HCT116 (cell line): ENCODE data around the gene DUSP3. TPM values are rescaled to one million over a fixed set of nuclear protein-coding genes. Genes with fewer than 3 reads are reported as not detected.

Source experiments
- ATAC-seq: fragments of 200-7000 bp; cut with Tn5 transposase; 2 replicates; pipeline ENCODE4 v1.9.1; 2020; ENCODE audit warnings: mild to moderate bottlenecking, moderate library complexity
- BruUV-seq: library from RNA; stranded (reverse); fragments of 400-500 nt; replicated peaks from 2 replicates; lab custom pipeline; 2021; lab: Mats Ljungman, UMichigan
- CTCF ChIA-PET: fragments of 300-600 bp; sonication (Branson Sonifier 250); formaldehyde crosslinking; loops from one replicate; lab custom pipeline; 2021; ENCODE audit warnings: antibody characterized with exemption; lab: Charles Lee
- POLR2A ChIA-PET: fragments of 300-600, 350-600 bp; sonication (Branson Sonifier 250); formaldehyde crosslinking; loops from one replicate; lab custom pipeline; 2021; ENCODE audit warnings: antibody characterized with exemption; lab: Charles Lee
- RAD21 ChIA-PET, 2 experiments: fragments of 300-600 bp; sonication (Branson Sonifier 250); formaldehyde crosslinking; loops; one replicate each; lab custom pipeline; 2023; ENCODE audit warnings: low total read pairs in 2 of 2; ENCODE audit not compliant: uncharacterized antibody in 2 of 2, unreplicated experiment in 2 of 2, low non-redundant PET in 1 of 2; lab: Charles Lee
- DNase-seq: peaks from one replicate; pipeline ENCODE4 v3.0.0-alpha.2; 2010; ENCODE audit warnings: low read depth, low spot score
- H2AFZ ChIP-seq: fragments of 200-600 bp; shearing (Covaris generic), sonication (generic); 2 replicates; pipeline ENCODE4 v1.6.1; 2017; ENCODE audit warnings: low read depth, mixed run types, mixed read lengths, antibody characterized with exemption, low read length; ENCODE audit not compliant: poor library complexity, severe bottlenecking
- H3K27ac ChIP-seq: 2 replicates; pipeline ENCODE4 v1.5.1; 2012; ENCODE audit warnings: low read depth, low read length
- H3K27me3 ChIP-seq: fragments of 200-600 bp; sonication (generic); 2 replicates; pipeline ENCODE4 v1.6.1; 2016; ENCODE audit warnings: mixed run types, low read length, mixed read lengths; ENCODE audit not compliant: insufficient read depth
- H3K36me3 ChIP-seq, 2 experiments: fragments of 200-500 bp in 1 of 2; fragments of 200-600 bp in 1 of 2; sonication (Bioruptor generic) in 1 of 2; sonication (generic) in 1 of 2; 2 replicates each; pipeline versions ENCODE4 v1.5.1 to v1.6.1; 2014 to 2016; ENCODE audit warnings: low read length in 2 of 2, inconsistent platforms in 1 of 2, mixed read lengths in 1 of 2, mixed run types in 1 of 2; ENCODE audit not compliant: insufficient read depth in 2 of 2, control insufficient read depth in 1 of 2
- H3K4me1 ChIP-seq, 2 experiments: fragments of 200-600 bp in 1 of 2; sonication (generic) in 1 of 2; 2 replicates each; pipeline versions ENCODE4 v1.5.1 to v1.6.1; 2012 to 2017; ENCODE audit warnings: low read length in 2 of 2, inconsistent platforms in 1 of 2, mild to moderate bottlenecking in 1 of 2, mixed read lengths in 1 of 2, mixed run types in 1 of 2, moderate library complexity in 1 of 2; ENCODE audit not compliant: insufficient read depth in 2 of 2, control insufficient read depth in 1 of 2
- H3K4me2 ChIP-seq: fragments of 200-600 bp; sonication (generic); 2 replicates; pipeline ENCODE4 v1.6.1; 2017; ENCODE audit warnings: mixed run types, low read length, mixed read lengths
- H3K4me3 ChIP-seq, 2 experiments: fragments of 200-600 bp in 1 of 2; sonication (generic) in 1 of 2; replicated peaks in 1 of 2; 2 replicates each; pipeline ENCODE4 v1.5.1; 2011 to 2016; ENCODE audit warnings: low read length in 2 of 2, control low read depth in 1 of 2, low read depth in 1 of 2, mild to moderate bottlenecking in 1 of 2, mixed read lengths in 1 of 2, mixed run types in 1 of 2
- H3K79me2 ChIP-seq: fragments of 200-600 bp; sonication (generic); 2 replicates; pipeline ENCODE4 v1.6.1; 2017; ENCODE audit warnings: mild to moderate bottlenecking, mixed run types, low read length, moderate library complexity, mixed read lengths; ENCODE audit not compliant: insufficient read depth
- H3K9ac ChIP-seq: fragments of 200-600 bp; sonication (generic); 2 replicates; pipeline ENCODE4 v1.6.1; 2016; ENCODE audit warnings: low read length, mixed read lengths
- H3K9me2 ChIP-seq: fragments of 200-600 bp; sonication (generic), shearing (Covaris generic); 2 replicates; pipeline ENCODE4 v1.6.1; 2017; ENCODE audit warnings: mixed run types, mild to moderate bottlenecking, moderate library complexity; ENCODE audit not compliant: insufficient read depth
- H3K9me3 ChIP-seq, 2 experiments: fragments of 200-500 bp in 1 of 2; fragments of 200-600 bp in 1 of 2; sonication (Bioruptor generic) in 1 of 2; sonication (generic) in 1 of 2; 2 replicates each; pipeline ENCODE4 v1.6.1; 2014 to 2017; ENCODE audit warnings: low read length in 2 of 2, mixed read lengths in 2 of 2, inconsistent platforms in 1 of 2, low read depth in 1 of 2, mild to moderate bottlenecking in 1 of 2, mixed run types in 1 of 2, moderate library complexity in 1 of 2; ENCODE audit not compliant: control insufficient read depth in 1 of 2, insufficient read depth in 1 of 2
- H4K20me1 ChIP-seq: fragments of 200-600 bp; sonication (generic), shearing (Covaris generic); 2 replicates; pipeline ENCODE4 v1.6.1; 2017; ENCODE audit warnings: mixed run types, mild to moderate bottlenecking, moderate library complexity; ENCODE audit not compliant: insufficient read depth
- CEBPB ChIP-seq: IDR thresholded peaks from 2 replicates; pipeline ENCODE4 v1.6.1; 2012; ENCODE audit warnings: low read depth
- CTCF ChIP-seq, 3 experiments: fragments of 200-600 bp in 1 of 3; sonication (generic) in 1 of 3; IDR thresholded peaks in 2 of 3; conservative IDR thresholded peaks in 1 of 3; 2 replicates each; pipeline ENCODE4 v1.5.1; 2012 to 2017; ENCODE audit warnings: low read depth in 2 of 3, low read length in 2 of 3, antibody characterized with exemption in 1 of 3, borderline replicate concordance in 1 of 3, control low read depth in 1 of 3, mild to moderate bottlenecking in 1 of 3, mixed read lengths in 1 of 3, mixed run types in 1 of 3, moderate library complexity in 1 of 3; ENCODE audit not compliant: insufficient read depth in 1 of 3
- RAD21 ChIP-seq: IDR thresholded peaks from 2 replicates; pipeline ENCODE4 v1.6.1; 2012; ENCODE audit warnings: low read depth, mild to moderate bottlenecking
- REST ChIP-seq: IDR thresholded peaks from 2 replicates; pipeline ENCODE4 v1.6.1; 2012; ENCODE audit warnings: low read depth
- ZNF274 ChIP-seq: fragments of 200-500 bp; sonication (Bioruptor generic); IDR thresholded peaks from 2 replicates; pipeline ENCODE4 v1.6.1; 2014; ENCODE audit warnings: mild to moderate bottlenecking, low read depth, low read length, inconsistent platforms
- intact Hi-C: fragments of 100-400 bp; cut with micrococcal nuclease; formaldehyde crosslinking; loops from 2 replicates; pipeline ENCODE4 v1.10.0; 2022
- total RNA-seq: library from RNA; stranded (reverse); gene quantifications from one replicate; pipeline ENCODE4 v1.2.1, GENCODE V29; 2021; ENCODE audit not compliant: unreplicated experiment

The DUSP3 gene
- total RNA-seq, 1 experiment from 2014 or later = 29.6 TPM

- ATAC-seq (peak; percentile 64; the same call in 1 of the 2 replicates), DNase-seq (no peak)
- H3K9ac ChIP-seq = no peak overlapping the region
- POLR2A ChIA-PET = interaction anchor here (1.0 kb wide), 1 partner anchor 669 kb away, joined by 3 read pairs; no protein-coding TSS in a partner anchor
- CTCF ChIA-PET = interaction anchor here (1.2 to 3.1 kb wide), 3 partner anchors 13 to 56 kb away, joined by 3 to 13 read pairs (median 9); partner anchors contain the start of gene CD300LG
- H3K9me2 ChIP-seq = no peaks in the 10 kb centered on the region
- H3K4me2 ChIP-seq = no peak overlapping the region
- intact Hi-C loops = loop anchor here (1.0 kb wide), 1 partner anchor 56 kb away; no protein-coding TSS in a partner anchor
- no TSS peak for BruUV-seq
- TF ChIP-seq ZNF274 (no peak), CTCF (IDR thresholded peaks at IDR 0.05 in 2 of 3, conservative IDR thresholded peaks at IDR 0.05 in 1 of 3; ENCODE audit: borderline replicate concordance in 1 of 3, insufficient read depth in 1 of 3, low read depth in 2 of 3, low read length in 2 of 3) (peak in 2 of 3 experiments; percentile 33 to 45; a peak in 2 of 6 replicates), REST (no peak), RAD21 (peak; percentile 65), CEBPB (no peak)
- H3K9me3 ChIP-seq = no peaks in the 10 kb centered on the region
- H2AFZ ChIP-seq = no peak overlapping the region
- no peaks in the 10 kb centered on the region for H3K79me2 ChIP-seq
- peaks cover 10 to 12% of the 10 kb centered on the region in 2 experiments for H3K4me1 ChIP-seq
- H3K27me3 ChIP-seq = no peaks in the 10 kb centered on the region
- no peak overlapping the region for H3K4me3 ChIP-seq
- H4K20me1 ChIP-seq = no peaks in the 10 kb centered on the region
- H3K36me3 ChIP-seq = no peaks in the 10 kb centered on the region
- RAD21 ChIA-PET = no interaction called here
- H3K27ac ChIP-seq = no peak overlapping the region
Measured at GRCh38 chr17:43790311-43790940, 11.6 kb upstream of the DUSP3 start.
